ENCODE data around the gene WDPCP.
"Not testable (repeated sequence)": the region's sequence is repeated elsewhere in the genome, so short reads cannot be mapped to it uniquely, and the experiment has no call there.

The WDPCP gene

GRCh38 chr2:63225964-63226686, 362.2 kb downstream of the WDPCP start:
- DNase-seq: no peak

DNA sequence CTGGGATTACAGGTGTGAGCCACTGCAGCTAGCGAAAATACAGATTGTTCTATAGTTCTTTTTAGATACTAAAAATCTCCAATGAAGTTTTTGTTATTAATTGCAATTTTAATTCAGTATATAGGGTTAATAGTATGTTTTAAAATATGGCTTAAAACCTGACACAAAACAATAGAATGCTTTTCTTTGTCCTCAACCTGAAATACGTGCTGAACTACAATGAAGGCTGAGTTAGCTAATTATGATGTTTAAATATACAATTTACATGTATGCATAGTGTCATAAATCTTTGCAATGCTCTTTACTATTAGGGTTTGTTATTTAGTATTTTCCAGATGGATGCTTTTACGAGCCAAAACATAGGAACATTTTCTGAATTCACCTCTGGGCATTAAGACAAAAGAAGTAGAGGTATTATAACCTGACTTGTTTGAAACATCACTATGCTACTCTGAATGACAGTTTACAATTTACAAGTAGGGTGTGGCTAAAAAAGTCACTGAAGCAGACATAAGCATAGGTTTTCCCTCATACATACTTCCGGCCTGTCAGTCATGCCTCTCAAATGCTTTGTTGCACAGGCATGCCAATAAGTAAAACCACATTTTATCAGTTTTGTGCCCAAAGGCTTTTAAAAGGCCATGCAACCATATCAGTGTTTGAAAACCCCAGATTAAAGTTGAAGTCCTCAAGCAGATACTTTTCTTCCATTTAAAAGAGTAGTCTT, 369.3 kb downstream of the WDPCP start:
- DNase-seq: no peak

- no peak for DNase-seq
Observed at GRCh38 chr2:63195310-63195709, 393.0 kb downstream of the WDPCP start.

- no peak for DNase-seq
Observed at GRCh38 chr2:63194175-63194574, 394.1 kb downstream of the WDPCP start.

- DNase-seq: no peak
Observed at GRCh38 chr2:63192889-63193774, 395.1 kb downstream of the WDPCP start.

DNA sequence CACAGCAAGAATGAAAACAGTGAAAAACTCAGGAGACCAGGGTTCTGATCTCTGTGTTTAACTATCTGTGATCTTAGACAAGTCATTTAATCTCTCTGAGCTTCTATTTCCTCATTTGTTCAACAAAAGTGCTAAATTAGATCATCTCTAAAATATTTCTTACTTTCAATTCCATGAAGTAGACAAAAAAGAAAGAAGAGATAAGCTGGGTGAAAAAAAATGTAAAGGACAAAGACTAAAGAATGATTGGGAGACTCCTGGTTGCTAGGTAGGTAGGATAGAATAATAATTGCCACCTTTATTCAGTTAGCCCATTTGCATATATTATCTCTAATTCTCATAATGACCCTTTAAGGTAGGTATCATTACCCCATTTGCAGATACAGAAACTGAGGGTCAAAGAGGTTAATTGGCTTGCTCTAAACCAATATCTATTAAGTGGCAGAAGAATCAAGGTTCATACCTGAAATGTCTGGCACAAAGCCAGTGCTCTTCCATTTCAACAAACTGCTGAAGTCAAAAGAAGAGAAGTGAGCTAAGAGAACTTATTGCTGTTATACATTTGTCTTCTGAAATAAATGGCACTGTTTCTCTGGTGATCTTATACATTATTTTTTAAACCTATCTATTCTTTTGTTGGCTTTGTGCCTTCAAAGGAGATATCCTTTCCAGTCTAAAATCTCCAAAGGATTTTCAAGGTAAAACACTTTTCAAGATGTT, 395.9 kb downstream of the WDPCP start:
- DNase-seq: no peak

DNA sequence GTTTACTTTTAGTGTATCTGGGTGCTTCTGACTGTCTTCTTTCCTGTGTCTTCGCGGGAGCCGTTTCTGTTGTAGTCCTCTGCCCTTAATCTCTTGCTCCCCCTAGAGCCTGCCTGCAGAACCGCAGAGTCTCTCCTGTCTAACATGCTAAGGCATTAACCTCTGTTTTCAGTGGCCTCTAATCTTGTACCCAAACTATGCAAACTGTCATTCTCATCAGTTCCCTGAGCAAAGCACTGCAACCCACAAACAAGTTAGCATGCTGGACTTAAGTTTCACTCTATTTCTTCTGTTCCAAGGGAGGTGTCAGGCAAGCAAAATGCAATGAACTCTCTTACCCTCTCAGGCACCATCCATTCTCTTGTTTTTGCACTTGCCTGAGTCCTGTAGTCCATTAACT, 399.3 kb downstream of the WDPCP start:
- no peak for DNase-seq

GRCh38 chr2:63186331-63186730, 401.9 kb downstream of the WDPCP start:
- no peak for DNase-seq

DNA sequence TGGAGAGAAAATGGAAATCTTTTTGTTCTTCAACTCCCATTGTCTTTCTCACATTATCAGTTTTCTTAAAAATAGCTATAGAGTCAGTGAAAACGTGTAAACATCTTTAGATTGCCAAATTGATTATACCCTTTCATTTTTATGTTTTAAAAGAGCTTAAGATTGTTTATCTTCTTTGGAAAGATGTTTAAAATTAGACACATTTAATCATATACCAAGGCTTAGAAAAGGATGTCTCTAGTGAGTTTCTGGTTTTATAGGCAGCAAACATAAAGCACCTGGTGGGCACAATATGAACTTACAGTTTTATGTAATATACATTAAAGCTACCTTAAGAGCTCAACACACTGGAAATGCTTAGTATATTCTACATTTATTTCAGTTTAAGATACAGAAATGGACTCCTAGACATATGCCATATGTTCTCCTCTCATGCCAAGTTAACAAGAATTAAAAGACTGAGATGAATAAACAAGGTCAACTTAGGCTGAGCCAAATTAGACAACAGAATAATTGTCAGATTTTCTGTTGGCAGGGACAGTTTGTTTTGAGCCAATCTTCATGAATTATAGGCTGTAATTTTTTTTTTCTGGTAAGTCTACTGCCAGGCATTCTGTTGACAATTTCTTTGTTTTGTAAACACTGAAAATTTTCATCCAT, 425.0 kb downstream of the WDPCP start:
- DNase-seq: no peak

DNA sequence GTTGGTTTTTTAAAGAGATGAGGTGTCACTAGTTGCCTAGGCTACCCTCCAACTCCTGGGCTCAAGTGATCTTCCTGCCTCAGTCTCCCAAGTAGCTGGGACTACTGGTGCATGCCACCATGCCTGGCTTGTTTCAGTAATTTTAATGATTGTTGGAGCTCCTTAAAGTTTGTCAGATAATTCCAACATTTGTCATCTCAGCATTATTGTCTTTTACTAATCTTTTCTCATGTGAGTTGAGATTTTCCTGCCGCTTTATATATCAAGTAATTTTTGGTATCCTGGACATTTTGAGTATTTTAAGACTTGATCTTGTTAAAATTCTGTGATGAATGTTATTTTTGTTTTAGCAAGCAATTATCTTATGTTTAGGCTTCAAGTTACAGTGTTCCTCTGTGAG, 429.0 kb downstream of the WDPCP start:
- no peak for DNase-seq

DNA sequence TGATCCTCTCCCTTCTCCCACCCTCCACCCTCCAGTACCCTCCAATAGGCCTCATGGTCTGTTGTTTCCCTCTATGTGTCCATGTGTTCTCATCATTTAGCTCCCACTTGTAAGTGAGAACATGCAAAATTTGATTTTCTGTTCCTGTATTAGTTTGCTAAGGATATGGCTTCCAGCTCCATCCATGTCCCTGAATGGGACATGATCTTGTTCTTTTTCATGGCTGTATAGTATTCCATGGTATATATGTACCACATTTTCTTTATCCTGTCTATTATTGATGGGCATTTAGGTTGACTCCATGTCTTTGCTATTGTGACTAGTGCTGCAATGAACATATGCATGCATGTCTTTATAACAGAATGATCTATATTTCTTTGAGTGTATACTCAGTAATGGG, 451.6 kb downstream of the WDPCP start:
- not testable (repeated sequence) for DNase-seq

- DNase-seq: no peak
Observed at GRCh38 chr2:63132020-63132419, 456.3 kb downstream of the WDPCP start.

DNA sequence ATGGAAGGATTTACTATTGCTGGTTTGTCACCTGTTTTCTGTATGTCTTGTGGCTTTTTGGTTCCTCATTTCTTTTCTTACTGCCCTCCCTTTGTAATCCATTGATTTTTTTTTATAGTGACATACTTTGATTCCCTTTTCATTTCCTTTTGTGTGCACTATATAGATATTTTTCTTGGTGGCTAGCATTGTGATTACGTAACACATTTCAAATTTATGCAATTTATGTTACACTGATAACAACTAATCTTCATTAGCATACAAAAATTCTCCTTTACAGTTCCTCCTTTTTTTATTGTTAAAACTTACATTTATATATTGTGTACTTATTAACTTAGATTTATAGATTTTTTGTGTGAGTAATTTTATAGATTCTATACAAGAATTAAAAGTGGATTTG, 457.1 kb downstream of the WDPCP start:
- DNase-seq: no peak

DNA sequence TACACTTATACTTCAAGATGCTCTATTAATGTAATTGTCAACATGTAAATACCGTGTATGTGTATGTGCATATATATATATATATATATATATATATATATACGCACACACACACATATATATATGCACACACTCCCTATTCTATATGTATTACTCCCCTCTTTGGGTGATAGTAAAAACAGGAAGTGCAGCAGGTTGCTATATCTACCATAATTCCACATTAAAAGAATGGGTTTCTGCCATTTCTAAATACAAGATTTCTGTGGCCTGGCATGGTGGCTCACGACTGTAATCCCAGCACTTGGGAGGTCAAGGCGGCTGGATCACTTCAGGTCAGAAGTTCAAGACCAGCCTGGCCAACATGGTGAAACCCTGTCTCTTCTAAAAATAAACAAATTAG, 460.7 kb downstream of the WDPCP start:
- DNase-seq: no peak

GRCh38 chr2:63124850-63125249, 463.4 kb downstream of the WDPCP start:
- no peak for DNase-seq

GRCh38 chr2:63124218-63124617, 464.1 kb downstream of the WDPCP start:
- no peak for DNase-seq

- DNase-seq: no peak
Observed at GRCh38 chr2:63122921-63123320, 465.4 kb downstream of the WDPCP start.

- DNase-seq: no peak
Observed at GRCh38 chr2:63121055-63121834, 467.0 kb downstream of the WDPCP start.

GRCh38 chr2:63118821-63119220, 469.5 kb downstream of the WDPCP start:
- DNase-seq: no peak

DNA sequence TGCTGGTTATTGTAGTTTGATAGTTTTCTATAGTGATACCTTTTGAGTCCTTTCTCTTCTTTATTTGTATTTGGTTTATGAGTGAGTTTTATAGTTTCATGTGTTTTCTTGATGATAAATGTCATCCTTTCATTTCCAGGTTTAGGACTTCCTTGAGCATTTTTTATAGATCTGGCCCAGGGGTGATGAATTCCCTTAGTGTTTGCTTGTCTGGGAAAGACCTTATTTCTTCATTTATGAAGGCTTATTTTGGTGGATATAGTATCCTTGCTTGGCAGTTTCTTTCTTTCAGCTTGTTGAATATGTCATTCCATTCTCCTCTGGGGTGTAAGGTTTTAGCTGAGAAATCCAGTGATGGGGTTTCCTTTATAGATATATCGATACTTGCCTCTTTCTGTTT, 483.8 kb downstream of the WDPCP start:
- DNase-seq: no peak

DNA sequence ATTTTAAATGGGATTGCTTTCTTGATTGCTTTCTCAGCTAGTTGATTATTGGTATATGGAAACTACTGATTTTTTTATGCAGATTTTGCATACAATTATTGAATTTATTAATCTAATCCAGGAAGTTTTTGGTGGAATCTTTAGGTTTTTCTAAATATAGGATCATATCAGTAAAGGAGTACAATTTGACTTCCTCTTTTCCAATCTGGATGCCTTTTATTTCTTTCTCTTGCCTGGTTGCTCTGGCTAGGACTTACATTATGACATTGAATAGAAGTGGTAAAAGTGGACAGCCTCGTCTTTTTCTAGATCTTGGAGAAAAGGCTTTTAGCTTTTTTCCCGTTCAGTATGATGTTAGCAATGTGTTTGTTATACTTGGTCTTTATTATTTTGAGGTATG, 486.3 kb downstream of the WDPCP start:
- DNase-seq: no peak

- no peak for DNase-seq
Observed at GRCh38 chr2:63099032-63099431, 489.2 kb downstream of the WDPCP start.

All from CD4-positive, alpha-beta T cell treated with Interleukin-21 for 1 hour (primary cell).